Inferior parietal cortex (tissue), 1 donor: ENCODE measurements around the gene RNGTT.
"Not testable (repeated sequence)": the region's sequence is repeated elsewhere in the genome, so short reads cannot be mapped to it uniquely, and the experiment has no call there.

Source experiments
- DNase-seq: peaks from one replicate; pipeline ENCODE4 v3.0.0-alpha.2; 2016; ENCODE audit errors: extremely low spot score

RNGTT gene

GRCh38 chr6:88867841-88868731 lies 95.3 kb downstream of the RNGTT start:
- no peak for DNase-seq

- DNase-seq = no peak
Observed at GRCh38 chr6:88866856-88867255, 96.6 kb downstream of the RNGTT start.

- no peak for DNase-seq
Observed at GRCh38 chr6:88865275-88865674, 98.1 kb downstream of the RNGTT start.

- DNase-seq = no peak
Observed at GRCh38 chr6:88864359-88865054, 98.9 kb downstream of the RNGTT start.

GRCh38 chr6:88860310-88860709 lies 103.1 kb downstream of the RNGTT start:
- no peak for DNase-seq

GRCh38 chr6:88858455-88858854 lies 105.0 kb downstream of the RNGTT start:
- no peak for DNase-seq

GRCh38 chr6:88856566-88856965 lies 106.9 kb downstream of the RNGTT start:
- no peak for DNase-seq

- DNase-seq = no peak
Observed at GRCh38 chr6:88855541-88856147, 107.8 kb downstream of the RNGTT start.

GRCh38 chr6:88852775-88853174 lies 110.6 kb downstream of the RNGTT start:
- no peak for DNase-seq

GRCh38 chr6:88852000-88852399 lies 111.4 kb downstream of the RNGTT start:
- no peak for DNase-seq

- DNase-seq = no peak
Observed at GRCh38 chr6:88848870-88849269, 114.5 kb downstream of the RNGTT start.

- DNase-seq = peak; percentile 41
Observed at GRCh38 chr6:88843040-88843439, 120.4 kb downstream of the RNGTT start.

- DNase-seq = no peak
Observed at GRCh38 chr6:88842320-88842719, 121.1 kb downstream of the RNGTT start.

GRCh38 chr6:88840796-88841539 lies 122.5 kb downstream of the RNGTT start:
- DNase-seq = no peak

GRCh38 chr6:88840289-88840688 lies 123.1 kb downstream of the RNGTT start:
- no peak for DNase-seq

- no peak for DNase-seq
Observed at GRCh38 chr6:88839280-88839679, 124.1 kb downstream of the RNGTT start.

GRCh38 chr6:88835210-88835609 lies 128.2 kb downstream of the RNGTT start:
- DNase-seq = no peak

- DNase-seq = not testable (repeated sequence)
Observed at GRCh38 chr6:88833071-88833470, 130.3 kb downstream of the RNGTT start.

GRCh38 chr6:88827599-88827998 lies 135.8 kb downstream of the RNGTT start:
- DNase-seq = not testable (repeated sequence)

GRCh38 chr6:88825856-88826255 lies 137.6 kb downstream of the RNGTT start:
- DNase-seq = no peak

- no peak for DNase-seq
Observed at GRCh38 chr6:88823998-88824397, 139.4 kb downstream of the RNGTT start.

GRCh38 chr6:88815491-88815890 lies 147.9 kb downstream of the RNGTT start:
- no peak for DNase-seq
